Measurements from ENCODE around the gene IWS1. TPM values are rescaled to one million over a fixed set of nuclear protein-coding genes. Genes with fewer than 3 reads are reported as not detected.
A peak's percentile ranks its signal among the peaks of the same experiment; 100 is the strongest.
"Not testable (repeated sequence)": the region's sequence is repeated elsewhere in the genome, so short reads cannot be mapped to it uniquely, and the experiment has no call there.

IWS1 gene
- total RNA-seq, 2 experiments from 2014 or later, result 57.0 to 57.1 TPM

DNA sequence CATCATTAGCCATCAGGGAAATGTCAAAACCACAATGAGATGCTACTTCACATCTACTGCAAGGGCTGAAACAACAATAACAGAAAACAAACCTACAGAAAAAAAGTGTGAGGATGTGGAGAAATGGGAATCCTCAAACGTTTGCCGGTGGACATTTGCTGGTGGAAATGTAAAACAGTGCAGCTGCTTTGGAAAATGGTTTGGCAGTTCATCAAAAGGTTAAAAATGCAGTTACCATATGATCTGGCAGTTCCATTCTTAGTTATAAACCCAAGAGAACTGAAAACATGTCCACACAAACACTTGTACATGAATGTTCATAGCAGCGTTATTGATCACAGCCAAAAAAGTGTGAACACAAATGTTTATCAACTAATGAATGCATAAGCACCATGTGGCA lies 63.8 kb downstream of the IWS1 start:
- POLR2A ChIA-PET, result no interaction called here
- no peaks in the 10 kb centered on the region for H3K9me3 Mint-ChIP-seq
- DNase-seq, result no peak
- H3K27ac Mint-ChIP-seq, result no peak overlapping the region
- CTCF ChIA-PET, result interaction anchor here (1.2 kb wide), 1 partner anchor 16 kb away, joined by 3 read pairs; no protein-coding TSS in a partner anchor
- intact Hi-C loops (cut with micrococcal nuclease), result no loop called here
- H3K27me3 Mint-ChIP-seq, result peaks cover 2% of the 10 kb centered on the region
- H3K4me1 Mint-ChIP-seq (ENCODE audit: low read depth), result peaks cover 43% of the 10 kb centered on the region
- no peak overlapping the region for H3K4me3 Mint-ChIP-seq
- peaks cover 7% of the 10 kb centered on the region for H3K36me3 Mint-ChIP-seq

- ChIA-PET CTCF (no interaction called here), POLR2A (no interaction called here)
- Mint-ChIP-seq H3K36me3 (peaks cover 16% of the 10 kb centered on the region), H3K27ac (no peak overlapping the region), H3K9me3 (no peaks in the 10 kb centered on the region), H3K4me1 (ENCODE audit: low read depth) (peaks cover 25% of the 10 kb centered on the region), H3K27me3 (peaks cover 3% of the 10 kb centered on the region), H3K4me3 (no peak overlapping the region)
- intact Hi-C loops (cut with micrococcal nuclease), result loop anchor here (1.0 to 5.0 kb wide), 5 partner anchors 7 to 231 kb away; no protein-coding TSS in a partner anchor
- no peak for DNase-seq
Measured at GRCh38 chr2:127456960-127457359, 69.3 kb downstream of the IWS1 start.

DNA sequence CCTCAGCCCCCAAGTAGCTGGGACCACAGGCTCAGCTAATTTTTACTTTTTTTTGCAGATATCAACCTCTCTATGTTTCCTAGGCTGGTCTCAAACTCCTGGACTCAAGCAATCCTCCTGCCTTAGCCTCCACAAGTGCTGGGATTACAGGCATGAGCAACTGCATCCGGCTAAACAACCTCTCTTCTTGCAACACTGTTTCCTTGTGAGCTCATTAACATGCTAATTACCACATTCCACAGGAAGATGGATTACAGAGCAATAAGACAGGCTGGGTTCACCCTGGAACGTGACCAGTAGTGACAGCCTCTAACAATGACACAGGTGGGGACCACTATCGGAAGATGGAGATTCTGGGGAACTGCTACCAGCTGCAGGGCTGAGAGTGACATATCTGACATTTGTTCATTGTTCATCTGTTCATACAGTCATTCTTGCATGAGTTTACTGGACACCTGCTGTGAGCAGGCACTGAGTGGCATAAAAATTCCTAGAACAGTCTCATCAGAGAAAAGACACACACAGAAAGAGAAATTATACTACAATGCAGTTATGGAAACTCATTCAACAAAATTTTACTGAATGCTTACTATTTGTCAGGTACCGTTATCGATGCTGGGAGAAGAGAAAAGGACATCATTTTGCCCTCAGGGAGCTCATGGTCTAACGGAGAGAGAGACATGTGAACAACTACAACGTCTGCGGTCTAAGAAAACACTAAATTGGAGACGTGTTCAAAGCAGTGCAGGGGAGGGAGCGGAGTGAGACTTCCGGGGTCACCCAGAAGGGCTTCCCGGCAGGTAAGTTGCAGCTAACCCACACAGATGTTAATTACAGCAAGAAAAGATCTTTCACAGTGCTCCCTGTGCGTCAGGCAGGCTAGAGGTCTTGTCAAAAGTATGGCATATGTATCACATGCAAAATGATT lies 70.5 kb downstream of the IWS1 start:
- ChIA-PET CTCF (interaction anchor here (1.0 to 1.3 kb wide), 3 partner anchors 9 to 258 kb away, joined by 3 to 4 read pairs (median 4); no protein-coding TSS in a partner anchor), POLR2A (interaction anchor here (0.6 kb wide), 1 partner anchor 97 kb away, joined by 3 read pairs; no protein-coding TSS in a partner anchor)
- peak overlapping the region; percentile 5 for H3K4me3 Mint-ChIP-seq
- no peaks in the 10 kb centered on the region for H3K9me3 Mint-ChIP-seq
- peak overlapping the region; percentile 74 for H3K27ac Mint-ChIP-seq
- H3K27me3 Mint-ChIP-seq, result peaks cover 3% of the 10 kb centered on the region
- intact Hi-C loops (cut with micrococcal nuclease), result loop anchor here (1.0 to 5.0 kb wide), 6 partner anchors 8 to 230 kb away; no protein-coding TSS in a partner anchor
- H3K36me3 Mint-ChIP-seq, result peaks cover 14% of the 10 kb centered on the region
- peak; percentile 60 for DNase-seq
- peaks cover 25% of the 10 kb centered on the region for H3K4me1 Mint-ChIP-seq (ENCODE audit: low read depth)

GRCh38 chr2:127454595-127455565 lies 71.4 kb downstream of the IWS1 start:
- intact Hi-C loops (cut with micrococcal nuclease), result loop anchor here (1.0 to 5.0 kb wide), 2 partner anchors 39 to 107 kb away; no protein-coding TSS in a partner anchor
- H3K4me1 Mint-ChIP-seq (ENCODE audit: low read depth), result peaks cover 25% of the 10 kb centered on the region
- H3K27me3 Mint-ChIP-seq, result peaks cover 3% of the 10 kb centered on the region
- POLR2A ChIA-PET, result no interaction called here
- peaks cover 12% of the 10 kb centered on the region for H3K36me3 Mint-ChIP-seq
- H3K9me3 Mint-ChIP-seq, result no peaks in the 10 kb centered on the region
- CTCF ChIA-PET, result interaction anchor here (1.0 to 1.3 kb wide), 5 partner anchors 10 to 258 kb away, joined by 3 to 4 read pairs (median 3); no protein-coding TSS in a partner anchor
- DNase-seq, result no peak
- no peak overlapping the region for H3K4me3 Mint-ChIP-seq
- H3K27ac Mint-ChIP-seq, result no peak overlapping the region

GRCh38 chr2:127453392-127454171 lies 72.7 kb downstream of the IWS1 start:
- Mint-ChIP-seq H3K4me3 (no peak overlapping the region), H3K4me1 (ENCODE audit: low read depth) (peaks cover 25% of the 10 kb centered on the region), H3K9me3 (no peaks in the 10 kb centered on the region), H3K36me3 (peaks cover 13% of the 10 kb centered on the region), H3K27ac (no peak overlapping the region), H3K27me3 (peaks cover 8% of the 10 kb centered on the region)
- DNase-seq, result no peak
- CTCF ChIA-PET, result interaction anchor here (0.7 to 1.1 kb wide), 5 partner anchors 26 to 230 kb away, joined by 3 to 4 read pairs (median 3); no protein-coding TSS in a partner anchor
- POLR2A ChIA-PET, result no interaction called here
- intact Hi-C loops (cut with micrococcal nuclease), result no loop called here

- no peaks in the 10 kb centered on the region for H3K9me3 Mint-ChIP-seq
- POLR2A ChIA-PET, result no interaction called here
- DNase-seq, result no peak
- intact Hi-C loops (cut with micrococcal nuclease), result no loop called here
- peaks cover 23% of the 10 kb centered on the region for H3K4me1 Mint-ChIP-seq (ENCODE audit: low read depth)
- H3K36me3 Mint-ChIP-seq, result peaks cover 13% of the 10 kb centered on the region
- no peak overlapping the region for H3K27ac Mint-ChIP-seq
- no peak overlapping the region for H3K4me3 Mint-ChIP-seq
- peaks cover 8% of the 10 kb centered on the region for H3K27me3 Mint-ChIP-seq
- CTCF ChIA-PET, result interaction anchor here (0.7 to 0.8 kb wide), 3 partner anchors 26 to 129 kb away, joined by 3 to 4 read pairs (median 4); no protein-coding TSS in a partner anchor
Measured at GRCh38 chr2:127453013-127453391, 73.3 kb downstream of the IWS1 start.

GRCh38 chr2:127452423-127452822 lies 73.9 kb downstream of the IWS1 start:
- CTCF ChIA-PET, result interaction anchor here (0.8 kb wide), 2 partner anchors 27 to 128 kb away, joined by 4 read pairs; no protein-coding TSS in a partner anchor
- DNase-seq; H3K9me3 Mint-ChIP-seq; POLR2A ChIA-PET; H3K4me3 Mint-ChIP-seq; H3K27me3 Mint-ChIP-seq; H3K27ac Mint-ChIP-seq; intact Hi-C loops (cut with micrococcal nuclease): not testable (repeated sequence)
- Mint-ChIP-seq H3K4me1 (ENCODE audit: low read depth) (peaks cover 19% of the 10 kb centered on the region), H3K36me3 (peaks cover 12% of the 10 kb centered on the region)

DNA sequence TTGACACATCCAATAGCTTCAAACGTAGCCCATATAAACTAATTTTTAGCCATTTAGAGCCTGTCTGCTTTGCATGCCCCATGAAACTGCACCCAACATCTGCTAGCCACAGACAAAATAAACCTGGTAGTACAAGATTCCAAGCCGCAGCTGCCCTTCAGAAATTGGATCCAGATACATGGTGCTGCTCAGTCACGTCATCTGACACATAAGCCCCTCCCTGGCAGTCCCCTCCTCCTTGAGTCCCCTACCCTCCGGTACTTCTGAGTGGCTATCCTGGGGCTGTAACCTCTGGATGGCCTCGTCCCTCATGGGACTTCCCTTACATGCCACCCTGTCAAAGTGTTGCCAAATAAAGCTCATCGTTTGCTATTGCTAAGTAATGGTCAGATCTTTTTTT lies 74.3 kb downstream of the IWS1 start:
- H3K27ac Mint-ChIP-seq, result no peak overlapping the region
- intact Hi-C loops (cut with micrococcal nuclease), result no loop called here
- POLR2A ChIA-PET, result no interaction called here
- peaks cover 5% of the 10 kb centered on the region for H3K27me3 Mint-ChIP-seq
- H3K9me3 Mint-ChIP-seq, result no peaks in the 10 kb centered on the region
- DNase-seq, result no peak
- H3K4me3 Mint-ChIP-seq, result no peak overlapping the region
- peaks cover 18% of the 10 kb centered on the region for H3K4me1 Mint-ChIP-seq (ENCODE audit: low read depth)
- peaks cover 10% of the 10 kb centered on the region for H3K36me3 Mint-ChIP-seq
- CTCF ChIA-PET, result no interaction called here

GRCh38 chr2:127449898-127450297 lies 76.4 kb downstream of the IWS1 start:
- POLR2A ChIA-PET, result no interaction called here
- Mint-ChIP-seq H3K36me3 (peaks cover 11% of the 10 kb centered on the region), H3K27ac (no peak overlapping the region), H3K4me3 (no peak overlapping the region), H3K27me3 (peaks cover 8% of the 10 kb centered on the region), H3K9me3 (peaks cover 9% of the 10 kb centered on the region), H3K4me1 (ENCODE audit: low read depth) (peaks cover 6% of the 10 kb centered on the region)
- intact Hi-C loops (cut with micrococcal nuclease), result no loop called here
- CTCF ChIA-PET, result no interaction called here
- no peak for DNase-seq

DNA sequence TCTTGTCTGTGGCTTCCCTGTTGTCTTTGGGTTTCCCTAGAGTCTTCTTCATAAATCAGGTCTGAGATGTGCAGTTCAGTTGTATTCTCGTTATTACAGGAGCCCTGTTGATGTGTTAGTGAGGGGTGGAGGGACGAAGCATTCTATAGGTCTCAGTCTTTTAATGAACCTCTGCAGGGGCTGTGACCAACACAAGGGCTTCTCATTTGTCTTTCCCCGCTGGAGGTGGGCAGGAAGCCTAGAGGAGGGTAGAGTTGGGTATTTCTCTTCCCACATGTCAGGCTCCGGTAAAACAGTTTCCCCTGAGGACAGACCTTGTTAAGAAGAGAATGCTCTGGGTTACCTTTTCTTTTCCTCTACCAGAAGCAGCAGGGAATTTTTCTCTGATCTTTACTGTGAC lies 76.9 kb downstream of the IWS1 start:
- peaks cover 10% of the 10 kb centered on the region for H3K9me3 Mint-ChIP-seq
- ChIA-PET POLR2A (no interaction called here), CTCF (no interaction called here)
- H3K27ac Mint-ChIP-seq, result no peak overlapping the region
- intact Hi-C loops (cut with micrococcal nuclease), result no loop called here
- peaks cover 8% of the 10 kb centered on the region for H3K27me3 Mint-ChIP-seq
- peaks cover 11% of the 10 kb centered on the region for H3K36me3 Mint-ChIP-seq
- no peak overlapping the region for H3K4me3 Mint-ChIP-seq
- peaks cover 6% of the 10 kb centered on the region for H3K4me1 Mint-ChIP-seq (ENCODE audit: low read depth)
- DNase-seq, result no peak

DNA sequence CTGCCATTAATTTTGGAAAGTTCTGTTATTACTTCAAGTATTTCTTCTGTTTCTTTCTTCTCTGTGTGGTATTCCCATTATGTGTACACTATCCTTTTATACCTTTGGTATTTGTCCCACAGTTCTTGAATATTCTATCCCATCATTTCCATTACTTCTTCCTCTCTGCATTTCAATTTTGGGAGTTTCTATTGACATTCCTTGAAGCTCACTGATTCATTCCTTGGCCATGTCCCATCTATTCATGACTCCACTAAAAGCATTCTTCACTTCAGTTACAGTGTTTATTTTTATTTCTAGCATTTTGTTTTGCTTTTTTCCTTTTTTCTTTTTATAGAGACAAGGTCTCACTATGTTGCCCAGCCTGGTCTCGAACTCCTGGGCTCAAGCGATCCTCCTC lies 77.8 kb downstream of the IWS1 start:
- Mint-ChIP-seq H3K4me3 (no peak overlapping the region), H3K27me3 (peaks cover 8% of the 10 kb centered on the region), H3K36me3 (peaks cover 11% of the 10 kb centered on the region), H3K27ac (no peak overlapping the region), H3K4me1 (ENCODE audit: low read depth) (peaks cover 6% of the 10 kb centered on the region), H3K9me3 (peaks cover 13% of the 10 kb centered on the region)
- ChIA-PET CTCF (no interaction called here), POLR2A (no interaction called here)
- DNase-seq, result no peak
- intact Hi-C loops (cut with micrococcal nuclease), result no loop called here
